Trophoblast cell (in vitro differentiated cells and primary cell): ENCODE data around the gene MMAA.
"Not testable (repeated sequence)": the region's sequence is repeated elsewhere in the genome, so short reads cannot be mapped to it uniquely, and the experiment has no call there.

Source experiments
- DNase-seq, 2 donors: peaks; one replicate each; pipeline ENCODE4 v3.0.0-alpha.2; 2016
- H2AFZ ChIP-seq: 2 replicates; pipeline ENCODE4 v1.6.1; 2013; ENCODE audit warnings: low read length, moderate library complexity, mild to moderate bottlenecking; ENCODE audit not compliant: insufficient read depth, poor library complexity
- H2AK5ac ChIP-seq: 2 replicates; pipeline ENCODE4 v1.6.1; 2013; ENCODE audit warnings: mild to moderate bottlenecking, low read length
- H2BK120ac ChIP-seq: 2 replicates; pipeline ENCODE4 v1.6.1; 2013; ENCODE audit warnings: low read length, mild to moderate bottlenecking, moderate library complexity; ENCODE audit not compliant: insufficient read depth, poor library complexity
- H2BK12ac ChIP-seq: 2 replicates; pipeline ENCODE4 v1.6.1; 2013; ENCODE audit warnings: mild to moderate bottlenecking, low read length, moderate library complexity
- H2BK5ac ChIP-seq: 2 replicates; pipeline ENCODE4 v1.6.1; 2013; ENCODE audit warnings: low read length, low read depth, moderate library complexity, mild to moderate bottlenecking; ENCODE audit not compliant: poor library complexity
- H3K14ac ChIP-seq: 2 replicates; pipeline ENCODE4 v1.6.1; 2013; ENCODE audit warnings: mild to moderate bottlenecking, low read length
- H3K18ac ChIP-seq: 2 replicates; pipeline ENCODE4 v1.6.1; 2013; ENCODE audit warnings: mild to moderate bottlenecking, low read length
- H3K23ac ChIP-seq: 2 replicates; pipeline ENCODE4 v1.6.1; 2013; ENCODE audit warnings: low read length
- H3K27ac ChIP-seq: 2 replicates; pipeline ENCODE4 v1.5.1; 2013; ENCODE audit warnings: low read depth, mild to moderate bottlenecking, inconsistent platforms, low read length, moderate library complexity
- H3K27me3 ChIP-seq: 2 replicates; pipeline ENCODE4 v1.6.1; 2013; ENCODE audit warnings: inconsistent platforms, mild to moderate bottlenecking, low read length, moderate library complexity; ENCODE audit not compliant: insufficient read depth
- H3K36me3 ChIP-seq, 2 experiments: 1 replicate in 1 of 2; 2 replicates in 1 of 2; pipeline ENCODE4 v1.6.1; 2013; ENCODE audit warnings: low read length in 2 of 2, mild to moderate bottlenecking in 2 of 2, moderate library complexity in 1 of 2; ENCODE audit not compliant: insufficient read depth in 2 of 2, control insufficient read depth in 1 of 2
- H3K4ac ChIP-seq: 2 replicates; pipeline ENCODE4 v1.6.1; 2013; ENCODE audit warnings: low read depth, mild to moderate bottlenecking, low read length, moderate library complexity
- H3K4me1 ChIP-seq, 2 experiments: 1 replicate in 1 of 2; 2 replicates in 1 of 2; pipeline ENCODE4 v1.6.1; 2013; ENCODE audit warnings: low read length in 2 of 2, mild to moderate bottlenecking in 2 of 2, moderate library complexity in 1 of 2; ENCODE audit not compliant: insufficient read depth in 2 of 2, control insufficient read depth in 1 of 2
- H3K4me2 ChIP-seq: 2 replicates; pipeline ENCODE4 v1.6.1; 2013; ENCODE audit warnings: inconsistent platforms, mild to moderate bottlenecking, low read length, moderate library complexity
- H3K4me3 ChIP-seq: 2 replicates; pipeline ENCODE4 v1.5.1; 2013; ENCODE audit warnings: mild to moderate bottlenecking, low read depth, low read length, inconsistent platforms
- H3K79me1 ChIP-seq: one replicate; pipeline ENCODE4 v1.6.1; 2013; ENCODE audit warnings: low read length
- H3K79me2 ChIP-seq: 2 replicates; pipeline ENCODE4 v1.6.1; 2013; ENCODE audit warnings: low read length, mild to moderate bottlenecking; ENCODE audit not compliant: control insufficient read depth, insufficient read depth, poor library complexity
- H3K9ac ChIP-seq: 2 replicates; pipeline ENCODE4 v1.6.1; 2013; ENCODE audit warnings: mild to moderate bottlenecking, low read length
- H3K9me3 ChIP-seq: 2 replicates; pipeline ENCODE4 v1.6.1; 2013; ENCODE audit warnings: low read depth, mild to moderate bottlenecking, control low read depth, inconsistent platforms, low read length; ENCODE audit not compliant: insufficient read depth
- H4K12ac ChIP-seq: 2 replicates; pipeline ENCODE4 v1.6.1; 2013; ENCODE audit warnings: low read depth, mild to moderate bottlenecking, low read length, moderate library complexity
- H4K8ac ChIP-seq: 2 replicates; pipeline ENCODE4 v1.6.1; 2013; ENCODE audit warnings: low read depth, mild to moderate bottlenecking, low read length, moderate library complexity
- H4K91ac ChIP-seq: one replicate; pipeline ENCODE4 v1.6.1; 2013; ENCODE audit warnings: low read depth, mild to moderate bottlenecking, low read length, moderate library complexity
- WGBS: extraction: QIAGEN DNeasy Blood & Tissue Kit; methylation state at CpG from one replicate; pipeline ENCODE4 v1.1.7; 2013; ENCODE audit warnings: missing lambda C conversion rate; ENCODE audit not compliant: insufficient read length, insufficient coverage; ENCODE audit errors: extremely low coverage; 5-methylcytosine and 5-hydroxymethylcytosine counted together

Gene MMAA

GRCh38 chr4:145639186-145639698 lies 20.1 kb downstream of the MMAA start:
- Histone ChIP-seq H3K27me3 (no peaks in the 10 kb centered on the region), H3K79me1 (no peaks in the 10 kb centered on the region), H4K91ac (no peak overlapping the region), H3K36me3 (no peaks in the 10 kb centered on the region), H3K4me3 (no peak overlapping the region), H3K18ac (no peak overlapping the region), H3K9me3 (no peaks in the 10 kb centered on the region), H3K27ac (no peak overlapping the region), H3K14ac (no peak overlapping the region), H3K79me2 (no peaks in the 10 kb centered on the region), H2AFZ (no peak overlapping the region), H4K8ac (no peak overlapping the region), H3K4me2 (no peak overlapping the region), H3K4me1 (no peaks in the 10 kb centered on the region), H2AK5ac (no peak overlapping the region), H3K4ac (no peak overlapping the region), H3K23ac (no peak overlapping the region), H2BK12ac (no peak overlapping the region), H2BK120ac (no peak overlapping the region), H2BK5ac (no peak overlapping the region), H4K12ac (no peak overlapping the region), H3K9ac (no peak overlapping the region)
- no CpG with 5 or more reads among the region's 6 CpGs for WGBS
- no peak for DNase-seq

DNA sequence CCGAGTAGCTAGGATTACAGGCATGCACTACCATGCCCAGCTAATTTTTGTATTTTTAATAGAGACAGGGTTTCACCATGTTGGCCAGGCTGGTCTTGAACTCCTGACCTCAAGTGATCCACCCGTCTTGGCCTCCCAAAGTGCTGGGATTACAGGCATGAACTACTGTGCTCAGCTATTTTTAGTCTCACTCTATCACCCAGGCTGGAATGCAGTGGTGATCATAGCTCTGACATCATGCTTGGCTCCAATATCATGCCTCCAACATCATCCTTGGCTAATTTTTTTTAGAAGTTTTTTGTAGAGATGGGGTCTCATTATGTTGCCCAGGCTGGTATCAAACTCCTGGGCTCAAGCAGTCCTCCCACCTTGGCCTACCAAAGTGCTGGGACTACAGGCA lies 21.1 kb downstream of the MMAA start:
- H2AK5ac ChIP-seq, H4K91ac ChIP-seq, H3K18ac ChIP-seq, H3K14ac ChIP-seq, H4K12ac ChIP-seq, H3K4me1 ChIP-seq, H3K4ac ChIP-seq, H2BK12ac ChIP-seq, H3K4me2 ChIP-seq, H2AFZ ChIP-seq, H3K27me3 ChIP-seq, H3K79me1 ChIP-seq, H2BK120ac ChIP-seq, H3K4me3 ChIP-seq, H3K9ac ChIP-seq, H3K36me3 ChIP-seq, H3K79me2 ChIP-seq, H3K27ac ChIP-seq, H3K23ac ChIP-seq, H3K9me3 ChIP-seq, H2BK5ac ChIP-seq, H4K8ac ChIP-seq: not testable (repeated sequence)
- DNase-seq = peak in 1 of 2 donors; percentile 44
- WGBS = no CpG with 5 or more reads among the region's 2 CpGs

- Histone ChIP-seq H3K79me1 (peaks cover 1% of the 10 kb centered on the region), H3K9me3 (no peaks in the 10 kb centered on the region), H3K4me3 (no peak overlapping the region), H2AK5ac (no peak overlapping the region), H4K8ac (no peak overlapping the region), H2AFZ (no peak overlapping the region), H3K9ac (no peak overlapping the region), H3K27me3 (no peaks in the 10 kb centered on the region), H3K36me3 (no peaks in the 10 kb centered on the region), H3K79me2 (no peaks in the 10 kb centered on the region), H3K4me1 (no peaks in the 10 kb centered on the region), H2BK120ac (no peak overlapping the region), H3K4me2 (no peak overlapping the region), H2BK5ac (no peak overlapping the region), H3K14ac (no peak overlapping the region), H4K91ac (no peak overlapping the region), H4K12ac (no peak overlapping the region), H2BK12ac (no peak overlapping the region), H3K18ac (no peak overlapping the region), H3K23ac (no peak overlapping the region), H3K27ac (no peak overlapping the region), H3K4ac (no peak overlapping the region)
- no CpG with 5 or more reads among the region's 1 CpG for WGBS
- DNase-seq = no peak
These were observed 24.1 kb downstream of the MMAA start for GRCh38 chr4:145643295-145643694.

- Histone ChIP-seq H2AK5ac (no peak overlapping the region), H2BK5ac (no peak overlapping the region), H2BK120ac (no peak overlapping the region), H3K14ac (no peak overlapping the region), H2AFZ (no peak overlapping the region), H3K36me3 (no peaks in the 10 kb centered on the region), H3K27ac (no peak overlapping the region), H4K12ac (no peak overlapping the region), H2BK12ac (no peak overlapping the region), H3K4ac (no peak overlapping the region), H3K27me3 (no peaks in the 10 kb centered on the region), H3K23ac (no peak overlapping the region), H3K79me1 (peaks cover 1% of the 10 kb centered on the region), H3K4me3 (no peak overlapping the region), H3K9ac (no peak overlapping the region), H4K8ac (no peak overlapping the region), H3K9me3 (no peaks in the 10 kb centered on the region), H3K4me1 (peaks cover 0 to 1% of the 10 kb centered on the region in 2 experiments), H3K4me2 (no peak overlapping the region), H3K18ac (no peak overlapping the region), H4K91ac (no peak overlapping the region), H3K79me2 (no peaks in the 10 kb centered on the region)
- DNase-seq = no peak
- no CpG with 5 or more reads among the region's 3 CpGs for WGBS
These were observed 25.5 kb downstream of the MMAA start for GRCh38 chr4:145644699-145645098.
